CD1c-positive myeloid dendritic cell (primary cell): ENCODE results near the gene HAGHL.
"Not testable (repeated sequence)": the region's sequence is repeated elsewhere in the genome, so short reads cannot be mapped to it uniquely, and the experiment has no call there.

Experiments
- DNase-seq: peaks from one replicate; pipeline ENCODE4 v3.0.0-alpha.2; 2016; ENCODE audit errors: extremely low spot score

Gene HAGHL

DNA sequence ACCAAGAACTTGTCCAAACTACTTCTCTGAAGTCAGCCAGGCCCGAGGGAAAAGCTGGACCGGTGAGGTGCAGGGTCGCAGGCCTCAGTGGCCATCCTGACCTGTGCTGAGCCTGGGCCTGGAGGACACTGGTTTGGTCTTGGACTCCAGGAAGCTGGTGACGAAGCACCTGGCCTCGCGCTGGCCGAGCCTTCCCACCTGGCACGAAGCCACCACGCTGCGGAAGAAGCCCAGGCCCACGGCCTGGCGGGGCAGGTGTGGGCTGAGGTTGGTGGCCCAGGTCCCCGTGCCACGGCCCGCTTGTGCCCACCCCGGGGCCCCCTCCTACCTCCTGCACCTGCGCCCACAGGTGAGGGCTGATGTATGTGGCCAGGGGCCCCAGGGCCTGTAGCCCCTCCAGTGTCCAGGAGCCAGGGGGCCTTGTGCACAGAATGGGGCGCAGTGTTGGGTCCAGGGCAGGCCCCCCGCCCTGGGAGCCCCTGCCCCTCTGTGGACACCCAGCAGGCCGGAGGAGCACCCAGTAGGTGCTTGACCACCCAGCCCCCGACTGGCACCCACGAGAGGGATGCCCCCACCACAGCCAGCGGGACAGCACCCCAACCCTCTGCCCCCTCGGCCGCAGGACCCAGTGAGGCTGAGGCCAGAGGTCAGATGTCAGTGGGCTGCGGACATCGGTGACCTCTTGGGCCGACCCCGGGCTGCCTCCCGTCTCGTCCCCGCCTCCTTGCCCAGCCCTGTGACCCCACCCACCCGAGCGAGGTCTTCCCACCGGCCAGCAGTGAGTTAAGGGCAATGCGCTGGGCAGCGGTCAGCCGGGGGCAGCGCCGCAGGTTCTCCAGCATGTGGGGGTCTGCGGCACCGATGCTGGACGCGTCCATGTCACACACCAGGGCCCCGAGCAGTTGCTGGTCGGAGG lies 47.4 kb downstream of the HAGHL start:
- no peak for DNase-seq

DNA sequence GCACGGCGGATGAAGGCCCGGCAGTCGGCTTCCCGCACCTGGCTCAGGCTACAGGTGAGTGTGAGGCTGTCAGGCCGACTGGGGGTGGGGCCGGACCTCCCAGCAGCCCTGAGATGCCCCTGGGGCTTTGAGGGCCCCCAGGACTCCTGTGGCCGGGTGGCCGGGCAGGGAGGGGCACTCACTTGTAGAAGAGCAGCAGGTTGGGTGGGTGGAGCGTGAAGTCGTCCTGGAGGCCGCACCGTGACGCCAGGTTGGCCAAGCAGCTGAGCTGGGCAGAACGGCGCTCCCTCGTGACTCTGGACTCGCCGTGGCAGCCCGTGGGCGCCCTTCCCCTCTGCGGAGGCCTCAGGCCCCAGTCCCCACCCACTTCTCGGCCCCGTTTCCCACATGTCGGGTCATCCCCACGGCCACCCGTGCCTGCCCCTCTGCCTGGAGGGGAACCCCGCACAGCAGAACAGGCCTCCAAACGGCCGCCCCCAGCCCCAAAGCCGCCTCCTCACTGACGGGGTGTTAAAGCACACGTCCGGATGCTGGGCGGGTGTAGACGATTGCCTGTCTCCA lies 48.4 kb downstream of the HAGHL start:
- DNase-seq = no peak

GRCh38 chr16:776298-776697 lies 49.4 kb downstream of the HAGHL start:
- DNase-seq = not testable (repeated sequence)

DNA sequence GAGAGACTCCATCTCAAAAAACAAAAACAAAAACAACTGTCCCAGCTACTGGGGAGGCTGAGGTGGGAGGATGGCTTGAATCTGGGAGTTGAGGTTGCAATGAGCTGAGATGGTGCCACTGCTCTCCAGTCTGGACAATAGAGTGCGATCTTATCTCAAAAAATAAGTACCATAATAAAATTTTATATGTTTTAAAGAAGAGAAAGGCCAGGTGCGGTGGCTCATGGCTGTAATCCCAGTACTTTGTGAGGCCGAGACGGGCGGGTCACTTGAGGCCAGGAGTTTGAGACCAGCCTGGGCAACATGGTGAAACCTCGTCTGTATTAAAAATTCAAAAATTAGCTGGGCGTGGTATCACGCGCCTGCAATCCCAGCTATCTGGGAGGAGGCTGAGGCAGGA lies 49.9 kb downstream of the HAGHL start:
- DNase-seq = no peak

- no peak for DNase-seq
Measured at GRCh38 chr16:777826-778225, 50.9 kb downstream of the HAGHL start.

DNA sequence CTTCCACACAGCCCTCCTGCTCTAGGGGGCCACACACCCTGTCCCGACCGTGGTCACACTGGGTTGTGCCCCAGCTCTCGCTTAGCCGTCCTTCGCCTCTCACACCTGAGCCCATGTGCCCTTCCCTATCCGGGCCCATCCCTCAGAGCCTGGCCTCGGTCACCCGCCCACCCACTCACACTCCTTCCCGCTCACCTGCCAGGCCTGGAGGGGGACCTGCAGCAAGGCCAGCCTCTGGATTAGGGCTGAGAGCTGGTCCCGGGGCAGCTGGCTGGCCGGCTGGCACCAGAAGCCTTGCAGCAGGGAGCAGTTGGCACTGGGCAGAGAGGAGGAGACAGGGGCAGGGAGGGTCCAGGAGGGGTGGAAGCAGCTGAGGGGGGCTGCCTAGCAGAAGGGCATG lies 51.5 kb downstream of the HAGHL start:
- DNase-seq = no peak

DNA sequence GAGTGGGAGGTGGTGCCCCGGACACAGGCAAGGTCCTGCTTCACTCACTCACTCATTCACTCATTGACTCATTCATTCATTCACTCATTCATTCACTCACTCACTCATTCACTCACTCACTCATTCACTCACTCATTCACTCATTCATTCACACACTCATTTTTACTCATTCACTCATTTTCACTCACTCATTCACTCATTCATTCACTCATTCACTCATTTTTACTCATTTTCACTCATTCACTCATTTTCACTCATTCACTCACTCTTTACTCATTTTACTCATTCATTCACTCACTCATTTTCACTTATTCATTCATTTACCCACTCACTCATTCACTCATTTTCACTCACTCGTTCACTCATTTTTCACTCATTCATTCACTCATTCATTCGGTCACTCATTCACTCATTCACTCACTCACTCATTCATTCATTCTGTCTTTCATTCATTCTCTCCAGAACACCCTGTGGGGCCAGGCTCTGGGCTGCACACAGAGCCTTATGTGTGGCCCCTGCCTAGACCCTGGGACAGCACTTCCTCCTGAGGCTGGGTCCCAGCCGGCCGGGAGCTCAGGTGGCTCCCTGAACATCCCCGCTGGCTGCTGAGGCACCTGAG lies 52.1 kb downstream of the HAGHL start:
- no peak for DNase-seq
